Right lobe of liver (tissue), 4 donors: ENCODE results near the gene DVL1.

ENCODE experiments used
- POLR2A ChIP-seq: fragments of 450-650 bp; IDR thresholded peaks from one replicate; pipeline ENCODE4 v1.6.1; 2017; ENCODE audit warnings: antibody characterized with exemption, mild to moderate bottlenecking
- TF ChIP-seq, protein P1 (sequence below), 4 donors: fragments of 200-600 bp in 3 of 4; fragments of 450-650 bp in 1 of 4; IDR thresholded peaks; one replicate each; pipeline versions ENCODE4 v1.5.1 to v1.8.0; 2016 to 2022; ENCODE audit warnings: antibody characterized with exemption in 4 of 4, mild to moderate bottlenecking in 2 of 4
- donor health status: DM: no; HTN: no; CAD: no.
- donor health status: DM: no; HTN: no; CAD: no.
- donor health status: DM: no; HTN: yes; CAD: no.

DNA sequence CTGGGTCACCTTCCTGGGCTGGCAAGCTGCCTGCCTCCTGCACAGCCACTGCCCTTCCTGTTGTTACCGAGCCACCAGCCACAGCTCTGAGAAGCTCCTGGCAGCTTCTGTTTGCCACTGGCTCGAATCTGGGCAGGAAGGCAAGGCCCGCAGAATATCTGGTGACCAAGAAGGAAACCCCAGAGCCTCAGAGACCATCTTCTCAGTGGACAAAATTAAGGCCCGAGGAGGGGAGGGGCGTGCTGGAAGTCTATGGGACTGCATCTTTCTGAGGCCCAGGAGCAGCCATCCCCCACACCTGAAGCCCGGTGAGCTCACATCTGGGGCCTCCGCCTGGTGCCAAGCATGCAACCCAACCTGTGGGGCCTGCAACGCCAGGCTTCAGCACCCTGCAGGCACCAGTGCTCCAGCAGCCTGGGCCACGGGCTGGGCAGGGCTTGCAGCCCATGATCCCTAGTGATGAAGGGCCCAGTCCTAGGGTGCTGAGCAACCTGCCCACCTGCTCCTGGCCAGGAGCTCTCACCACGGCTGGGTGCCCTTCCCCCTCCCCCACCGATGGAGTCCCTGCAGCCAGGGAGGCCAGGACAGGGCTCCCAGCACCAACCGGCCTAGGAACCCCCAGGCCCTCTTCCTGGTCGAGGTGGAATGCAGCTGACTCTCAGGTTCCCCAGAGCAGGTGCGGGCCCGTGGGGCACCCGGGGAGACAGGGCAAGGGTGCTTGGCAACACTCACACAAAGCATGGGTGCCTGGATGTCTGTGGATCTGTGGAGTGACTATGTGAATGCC, 23.7 kb downstream of the DVL1 start:
- TF ChIP-seq, protein P1, sequence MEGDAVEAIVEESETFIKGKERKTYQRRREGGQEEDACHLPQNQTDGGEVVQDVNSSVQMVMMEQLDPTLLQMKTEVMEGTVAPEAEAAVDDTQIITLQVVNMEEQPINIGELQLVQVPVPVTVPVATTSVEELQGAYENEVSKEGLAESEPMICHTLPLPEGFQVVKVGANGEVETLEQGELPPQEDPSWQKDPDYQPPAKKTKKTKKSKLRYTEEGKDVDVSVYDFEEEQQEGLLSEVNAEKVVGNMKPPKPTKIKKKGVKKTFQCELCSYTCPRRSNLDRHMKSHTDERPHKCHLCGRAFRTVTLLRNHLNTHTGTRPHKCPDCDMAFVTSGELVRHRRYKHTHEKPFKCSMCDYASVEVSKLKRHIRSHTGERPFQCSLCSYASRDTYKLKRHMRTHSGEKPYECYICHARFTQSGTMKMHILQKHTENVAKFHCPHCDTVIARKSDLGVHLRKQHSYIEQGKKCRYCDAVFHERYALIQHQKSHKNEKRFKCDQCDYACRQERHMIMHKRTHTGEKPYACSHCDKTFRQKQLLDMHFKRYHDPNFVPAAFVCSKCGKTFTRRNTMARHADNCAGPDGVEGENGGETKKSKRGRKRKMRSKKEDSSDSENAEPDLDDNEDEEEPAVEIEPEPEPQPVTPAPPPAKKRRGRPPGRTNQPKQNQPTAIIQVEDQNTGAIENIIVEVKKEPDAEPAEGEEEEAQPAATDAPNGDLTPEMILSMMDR (IDR thresholded peaks at IDR 0.05) = no peak
- no peak for TF ChIP-seq POLR2A
